Lower leg skin (tissue), 3 donors: ENCODE data around the gene PDLIM5.

Experiments used
- CTCF ChIP-seq, 3 donors: fragments of 450-650 bp; IDR thresholded peaks; one replicate each; pipeline ENCODE4 v1.5.1; 2016; ENCODE audit warnings: antibody characterized with exemption in 3 of 3, mild to moderate bottlenecking in 3 of 3, moderate library complexity in 2 of 3
- POLR2A ChIP-seq, 2 donors: fragments of 450-650 bp; IDR thresholded peaks; one replicate each; pipeline ENCODE4 v1.6.1; 2016 to 2017; ENCODE audit warnings: antibody characterized with exemption in 2 of 2, mild to moderate bottlenecking in 1 of 2, moderate library complexity in 1 of 2

GRCh38 chr4:94665500-94666404, 214.0 kb downstream of the PDLIM5 start:
- no peak for TF ChIP-seq CTCF (IDR thresholded peaks at IDR 0.05)
- no peak for TF ChIP-seq POLR2A (IDR thresholded peaks at IDR 0.05)
